ENCODE measurements around the gene MTOR. TPM values are rescaled to one million over a fixed set of nuclear protein-coding genes. Genes with fewer than 3 reads are reported as not detected.

MTOR gene
- total RNA-seq, 4 donors from 2014 or later: 32.9 to 43.7 (median 39.3) TPM

DNA sequence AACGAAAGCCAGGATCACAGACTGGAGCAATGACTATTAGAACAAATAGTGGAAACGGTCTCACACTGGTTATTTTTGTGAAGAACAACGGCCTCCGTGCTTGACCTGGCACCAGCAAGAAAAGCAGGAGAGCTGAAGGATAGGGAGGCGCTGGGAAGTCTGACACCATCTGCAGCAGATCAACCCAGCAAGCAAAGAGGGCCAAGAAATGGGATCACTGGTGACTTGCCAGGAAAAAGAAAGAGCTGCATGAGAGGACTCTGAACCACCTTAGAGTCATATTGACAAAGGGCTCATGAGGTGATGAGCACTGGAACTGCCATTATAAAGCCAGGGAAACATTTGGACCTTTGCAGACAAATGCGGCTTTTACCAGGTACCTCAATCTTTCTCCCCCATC lies 25.0 kb downstream of the MTOR start:
- 79% methylated on average over 6 of the region's 6 CpGs for WGBS
- H3K27ac ChIP-seq: no peak overlapping the region
- no peak overlapping the region for H3K4me3 ChIP-seq
- TF ChIP-seq POLR2AphosphoS5 (IDR thresholded peaks at IDR 0.05): no peak
- no peak for TF ChIP-seq EP300 (IDR thresholded peaks at IDR 0.05)
- no peak for TF ChIP-seq POLR2A (IDR thresholded peaks at IDR 0.05)
- TF ChIP-seq CTCF (IDR thresholded peaks at IDR 0.05): no peak
- no peaks in the 10 kb centered on the region for H3K27me3 ChIP-seq
- H3K36me3 ChIP-seq: peaks cover 99% of the 10 kb centered on the region
- DNase-seq (ENCODE audit: low spot score in 2 of 2): no peak
- no peaks in the 10 kb centered on the region for H3K9me3 ChIP-seq
- H3K4me1 ChIP-seq: no peaks in the 10 kb centered on the region

GRCh38 chr1:11233208-11233607 lies 29.1 kb downstream of the MTOR start:
- H3K4me1 ChIP-seq: no peaks in the 10 kb centered on the region
- peaks cover 100% of the 10 kb centered on the region for H3K36me3 ChIP-seq

GRCh38 chr1:11229203-11229602 lies 33.1 kb downstream of the MTOR start:
- H3K36me3 ChIP-seq: peaks cover 93% of the 10 kb centered on the region
- whole genome bisulfite sequencing: 91% methylated on average over 4 of the region's 4 CpGs
- no peak for DNase-seq (ENCODE audit: low spot score in 2 of 2)
- no peaks in the 10 kb centered on the region for H3K4me1 ChIP-seq
- H3K27me3 ChIP-seq: no peaks in the 10 kb centered on the region
- H3K9me3 ChIP-seq: no peaks in the 10 kb centered on the region
- no peak overlapping the region for H3K27ac ChIP-seq
- no peak for TF ChIP-seq EP300 (IDR thresholded peaks at IDR 0.05)
- no peak for TF ChIP-seq CTCF (IDR thresholded peaks at IDR 0.05)
- TF ChIP-seq POLR2AphosphoS5 (IDR thresholded peaks at IDR 0.05): no peak
- TF ChIP-seq POLR2A (IDR thresholded peaks at IDR 0.05): no peak
- H3K4me3 ChIP-seq: no peak overlapping the region

More at GRCh38 chr1:11233208-11233607, 29.1 kb downstream of the MTOR start:
- Histone ChIP-seq H3K4me3 (no peak overlapping the region), H3K27me3 (no peaks in the 10 kb centered on the region), H3K27ac (no peak overlapping the region), H3K9me3 (no peaks in the 10 kb centered on the region)
- 96% methylated on average over 2 of the region's 2 CpGs for WGBS
- no peak for DNase-seq (ENCODE audit: low spot score in 2 of 2)
- TF ChIP-seq POLR2AphosphoS5 (IDR thresholded peaks at IDR 0.05) (no peak), CTCF (IDR thresholded peaks at IDR 0.05) (no peak), POLR2A (IDR thresholded peaks at IDR 0.05) (no peak), EP300 (IDR thresholded peaks at IDR 0.05) (no peak)

- 88% methylated on average over 10 of the region's 10 CpGs for WGBS
- Histone ChIP-seq H3K27ac (no peak overlapping the region), H3K36me3 (peaks cover 84% of the 10 kb centered on the region), H3K4me1 (no peaks in the 10 kb centered on the region), H3K27me3 (no peaks in the 10 kb centered on the region), H3K9me3 (no peaks in the 10 kb centered on the region), H3K4me3 (no peak overlapping the region)
- TF ChIP-seq EP300 (IDR thresholded peaks at IDR 0.05) (no peak), POLR2A (IDR thresholded peaks at IDR 0.05) (no peak), CTCF (IDR thresholded peaks at IDR 0.05) (no peak), POLR2AphosphoS5 (IDR thresholded peaks at IDR 0.05) (no peak)
- no peak for DNase-seq (ENCODE audit: low spot score in 2 of 2)
These were observed 35.0 kb downstream of the MTOR start for GRCh38 chr1:11227106-11228077.

DNA sequence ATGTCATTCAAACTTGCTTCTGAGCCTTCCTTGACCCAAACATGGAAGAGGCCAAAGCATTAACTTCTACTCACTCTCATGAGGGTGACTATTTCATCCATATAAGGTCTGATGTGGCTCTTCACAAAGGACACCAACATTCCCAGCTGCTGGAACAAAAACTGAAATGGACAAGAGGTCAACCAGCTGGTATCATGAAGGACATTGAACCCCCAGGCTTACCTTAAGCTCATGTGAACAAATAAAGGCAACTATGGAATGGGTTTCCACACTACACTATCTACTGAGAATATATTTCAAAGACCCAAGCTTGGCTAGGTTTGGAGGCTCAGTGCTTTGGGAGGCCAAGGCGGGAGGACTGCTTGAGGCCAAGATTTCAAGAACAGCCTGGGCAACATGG lies 46.3 kb downstream of the MTOR start:
- H3K27me3 ChIP-seq: no peaks in the 10 kb centered on the region
- whole genome bisulfite sequencing: 100% methylated on average over 1 of the region's 1 CpG
- TF ChIP-seq POLR2AphosphoS5 (IDR thresholded peaks at IDR 0.05) (no peak), CTCF (IDR thresholded peaks at IDR 0.05) (no peak), POLR2A (IDR thresholded peaks at IDR 0.05) (no peak), EP300 (IDR thresholded peaks at IDR 0.05) (no peak)
- H3K4me3 ChIP-seq: no peak overlapping the region
- H3K4me1 ChIP-seq: no peaks in the 10 kb centered on the region
- no peak for DNase-seq (ENCODE audit: low spot score in 2 of 2)
- H3K27ac ChIP-seq: no peak overlapping the region
- H3K36me3 ChIP-seq: peaks cover 92% of the 10 kb centered on the region
- H3K9me3 ChIP-seq: no peaks in the 10 kb centered on the region

Measured in suprapubic skin (tissue), 4 donors.